Adrenal gland (tissue), 12 donors: ENCODE measurements around the gene CCDC63. TPM values are rescaled to one million over a fixed set of nuclear protein-coding genes. Genes with fewer than 3 reads are reported as not detected.

ENCODE experiments used
- DNase-seq, 7 donors: peaks; one replicate each; pipeline ENCODE4 v3.0.0-alpha.2; 2019 to 2020
- H3K27ac ChIP-seq, 5 donors: fragments of 200-600 bp; sonication (generic) in 4 of 5; 1 replicate in 3 of 5; 2 replicates in 2 of 5; pipeline versions ENCODE4 v1.5.1 to v1.8.0; 2016 to 2020; ENCODE audit warnings: mild to moderate bottlenecking in 1 of 5
- H3K27me3 ChIP-seq: fragments of 200-600 bp; 2 replicates; pipeline ENCODE4 v1.8.0; 2021
- H3K36me3 ChIP-seq, 2 donors: fragments of 200-600 bp; replicated peaks in 1 of 2; 1 replicate in 1 of 2; 2 replicates in 1 of 2; pipeline versions ENCODE4 v1.5.1 to v1.8.0; 2018 to 2022
- H3K4me1 ChIP-seq, 2 donors: fragments of 200-600 bp; replicated peaks in 1 of 2; 1 replicate in 1 of 2; 2 replicates in 1 of 2; pipeline versions ENCODE4 v1.5.1 to v1.8.0; 2018 to 2021
- H3K4me3 ChIP-seq, 4 donors: fragments of 200-600 bp; sonication (generic) in 3 of 4; one replicate each; pipeline ENCODE4 v1.5.1; 2016 to 2018
- H3K9me3 ChIP-seq, 3 donors: fragments of 200-600 bp; sonication (generic) in 1 of 3; replicated peaks in 1 of 3; 1 replicate in 2 of 3; 2 replicates in 1 of 3; pipeline versions ENCODE4 v1.5.1 to v1.8.0; 2016 to 2021
- CTCF ChIP-seq, 6 experiments: fragments of 450-650 bp in 4 of 6; fragments of 200-600 bp in 2 of 6; sonication (generic) in 1 of 6; IDR thresholded peaks; 1 replicate in 5 of 6; 2 replicates in 1 of 6; pipeline versions ENCODE4 v1.5.1 to v1.8.0; 2016 to 2021; ENCODE audit warnings: antibody characterized with exemption in 6 of 6, mild to moderate bottlenecking in 2 of 6, moderate library complexity in 1 of 6
- POLR2A ChIP-seq, 2 donors: fragments of 450-650 bp; IDR thresholded peaks; one replicate each; pipeline ENCODE4 v1.6.1; 2017; ENCODE audit warnings: antibody characterized with exemption in 2 of 2, mild to moderate bottlenecking in 2 of 2, moderate library complexity in 1 of 2
- WGBS, 4 donors: extraction: QIAGEN DNeasy Blood & Tissue Kit in 2 of 4; methylation state at CpG; one replicate each; pipeline versions ENCODE4 v1.1.5 to v1.1.7; 2013 to 2017; 5-methylcytosine and 5-hydroxymethylcytosine counted together
- intact Hi-C, 2 donors: fragments of 100-400 bp; cut with DNase I; formaldehyde crosslinking; loops; one replicate each; pipeline versions ENCODE4 v1.14.1 to v1.15.0; 2022 to 2023
- polyA plus RNA-seq, 3 donors: library from polyadenylated mRNA; stranded (reverse); fragments of 200-250 nt in 2 of 3; fragments of 350-450 nt in 1 of 3; fragmentation: Illumina TruSeq in 1 of 3; extraction: RNeasy Lipid Tissue Mini Kit (QIAGEN cat#74804) in 1 of 3; gene quantifications; one replicate each; pipeline ENCODE4 v1.2.3, GENCODE V29; 2013 to 2014
- total RNA-seq, 9 donors: library from RNA; depleted of rRNA in 4 of 9; stranded (reverse); fragments of >200 nt in 4 of 9; fragments of 120-200 nt in 1 of 9; fragmentation: NEBNext Ultra II Directional in 1 of 9; extraction: Animal tissue kit (Norgen Biotek cat#: 25700) in 1 of 9; gene quantifications; one replicate each; pipeline versions ENCODE4 v1.1.0 to v1.2.4, GENCODE V29; 2013 to 2023
- donor health status: healthy with polysubstance abuse.
- donor health status: Bipolar disorder and iron deficiency.
- donor health status: DM: yes; HTN: yes; CAD: no.
- donor health status: DM: no; HTN: no; CAD: no.
- donor health status: DM: no; HTN: no; CAD: no.
- donor health status: DM: yes; HTN: yes; CAD: no.

Gene CCDC63
- total and polyA plus RNA-seq, 12 donors, result not detected

- no peak overlapping the region for H3K4me3 ChIP-seq
- DNase-seq, result peak in 6 of 7 donors; percentile 32 to 67 (median 50)
- peak overlapping the region in 3 of 5 donors; percentile 41 to 71 (median 47) for H3K27ac ChIP-seq
- H3K9me3 ChIP-seq, result no peaks in the 10 kb centered on the region
- intact Hi-C loops, result no loop called here
- 33 to 45% (median 36%) methylated on average over 6 of the region's 6 CpGs for WGBS, 4 donors
- H3K4me1 ChIP-seq, result peaks cover 20 to 28% of the 10 kb centered on the region in 2 donors
- TF ChIP-seq POLR2A (IDR thresholded peaks at IDR 0.05) (peak in 1 of 2 donors; percentile 24), CTCF (IDR thresholded peaks at IDR 0.05) (no peak)
- no peaks in the 10 kb centered on the region for H3K36me3 ChIP-seq
- no peaks in the 10 kb centered on the region for H3K27me3 ChIP-seq
Measured at GRCh38 chr12:110841007-110841406, 5.8 kb upstream of the CCDC63 start.

GRCh38 chr12:110844131-110844530, 2.7 kb upstream of the CCDC63 start:
- 53 to 70% (median 58%) methylated on average over 3 of the region's 3 CpGs for WGBS, 4 donors
- peaks cover 17 to 34% of the 10 kb centered on the region in 2 donors for H3K4me1 ChIP-seq
- H3K27ac ChIP-seq, result peak overlapping the region in 2 of 5 donors; percentile 42 to 63

GRCh38 chr12:110844551-110845338, 2.0 kb upstream of the CCDC63 start:
- H3K27ac ChIP-seq, result peak overlapping the region in 4 of 5 donors; percentile 11 to 63 (median 31)
- TF ChIP-seq CTCF (IDR thresholded peaks at IDR 0.05), result no peak
- no peak for TF ChIP-seq POLR2A (IDR thresholded peaks at IDR 0.05)
- peaks cover 17 to 34% of the 10 kb centered on the region in 2 donors for H3K4me1 ChIP-seq
- H3K27me3 ChIP-seq, result no peaks in the 10 kb centered on the region
- peak; percentile 55 to 90 (median 84) for DNase-seq
- no peaks in the 10 kb centered on the region for H3K36me3 ChIP-seq
- intact Hi-C loops, result no loop called here
- 31 to 49% (median 39%) methylated on average over 15 of the region's 15 CpGs for WGBS, 4 donors
- H3K4me3 ChIP-seq, result no peak overlapping the region
- no peaks in the 10 kb centered on the region for H3K9me3 ChIP-seq

More at GRCh38 chr12:110844131-110844530, 2.7 kb upstream of the CCDC63 start:
- DNase-seq, result no peak
- no peaks in the 10 kb centered on the region for H3K9me3 ChIP-seq
- TF ChIP-seq POLR2A (IDR thresholded peaks at IDR 0.05), result no peak
- no peak for TF ChIP-seq CTCF (IDR thresholded peaks at IDR 0.05)
- intact Hi-C loops, result no loop called here
- no peaks in the 10 kb centered on the region for H3K36me3 ChIP-seq
- no peak overlapping the region for H3K4me3 ChIP-seq
- H3K27me3 ChIP-seq, result no peaks in the 10 kb centered on the region

GRCh38 chr12:110845339-110845682, 1.5 kb upstream of the CCDC63 start:
- Histone ChIP-seq H3K4me3 (no peak overlapping the region), H3K27me3 (no peaks in the 10 kb centered on the region), H3K36me3 (no peaks in the 10 kb centered on the region), H3K27ac (peak overlapping the region in 4 of 5 donors; percentile 11 to 63 (median 31)), H3K9me3 (no peaks in the 10 kb centered on the region), H3K4me1 (peaks cover 16 to 34% of the 10 kb centered on the region in 2 donors)
- intact Hi-C loops, result no loop called here
- DNase-seq, result no peak
- WGBS, 4 donors, result 37 to 50% (median 42%) methylated on average over 4 of the region's 4 CpGs
- no peak for TF ChIP-seq CTCF (IDR thresholded peaks at IDR 0.05)
- no peak for TF ChIP-seq POLR2A (IDR thresholded peaks at IDR 0.05)
